K562 (cell line): ENCODE data around the gene EFNA2. TPM values are rescaled to one million over a fixed set of nuclear protein-coding genes. Genes with fewer than 3 reads are reported as not detected.
A peak's percentile ranks its signal among the peaks of the same experiment; 100 is the strongest.

Source experiments
- ATAC-seq: fragments of 200-7000 bp; cut with Tn5 transposase; 3 replicates; pipeline ENCODE4 v1.9.1; 2020; ENCODE audit warnings: moderate library complexity
- BruUV-seq: library from RNA; stranded (reverse); fragments of 400-500 nt; replicated peaks from 2 replicates; lab custom pipeline; 2021; lab: Mats Ljungman, UMichigan
- CTCF ChIA-PET: fragments of 300-600 bp; formaldehyde crosslinking; extraction: SDS; loops from one replicate; lab custom pipeline; 2021; ENCODE audit warnings: low intra/inter-chr PET ratio; lab: Yijun Ruan, JAX
- POLR2A ChIA-PET: fragments of 300-600, 350-650 bp; sonication (Branson Sonifier 250); formaldehyde crosslinking; extraction: SDS; loops from one replicate; lab custom pipeline; 2021; ENCODE audit warnings: antibody characterized with exemption, inconsistent platforms; lab: Yijun Ruan, JAX
- DNase-seq, 4 experiments: peaks; one replicate each; pipeline versions ENCODE4 v3.0.0 to v3.0.0-alpha.2; 2011 to 2018; ENCODE audit warnings: low spot score in 3 of 4, mixed read lengths in 3 of 4; ENCODE audit errors: extremely low read depth in 1 of 4
- FAIRE-seq: peaks from 2 replicates; lab custom pipeline; 2011; peaks lifted over from hg19 to GRCh38; lab: Jason Lieb, UNC
- H2AFZ ChIP-seq: 2 replicates; pipeline ENCODE4 v1.6.0; 2011; ENCODE audit warnings: low read depth, low read length, control low read depth, inconsistent platforms
- H3K27ac ChIP-seq: fragments of 200-600 bp; 3 replicates; pipeline ENCODE4 v1.8.0; 2011; ENCODE audit warnings: low read depth, mild to moderate bottlenecking, control low read depth, inconsistent platforms, low read length, moderate library complexity, mixed read lengths; ENCODE audit errors: extremely low read depth
- H3K27me3 ChIP-seq, 2 experiments: fragments of 300-600 bp in 1 of 2; 2 replicates in 1 of 2; 3 replicates in 1 of 2; pipeline versions ENCODE4 v1.6.0 to v1.8.0; 2011; ENCODE audit warnings: inconsistent platforms in 2 of 2, low read length in 2 of 2, mild to moderate bottlenecking in 1 of 2, mixed read lengths in 1 of 2, moderate library complexity in 1 of 2; ENCODE audit not compliant: control insufficient read depth in 2 of 2, insufficient read depth in 2 of 2
- H3K36me3 ChIP-seq: fragments of 300-600 bp; 3 replicates; pipeline ENCODE4 v1.8.0; 2011; ENCODE audit warnings: mild to moderate bottlenecking, low read length, inconsistent platforms; ENCODE audit not compliant: control insufficient read depth, insufficient read depth
- H3K4me1 ChIP-seq, 2 experiments: fragments of 200-600 bp in 1 of 2; replicated peaks in 1 of 2; 2 replicates in 1 of 2; 3 replicates in 1 of 2; pipeline versions ENCODE4 v1.5.1 to v1.8.0; 2011; ENCODE audit warnings: inconsistent platforms in 2 of 2, low read length in 2 of 2, mild to moderate bottlenecking in 1 of 2, mixed read lengths in 1 of 2, moderate library complexity in 1 of 2; ENCODE audit not compliant: control insufficient read depth in 2 of 2, insufficient read depth in 2 of 2
- H3K4me2 ChIP-seq: 2 replicates; pipeline ENCODE4 v1.6.1; 2011; ENCODE audit warnings: low read length, control low read depth, inconsistent platforms, mixed read lengths; ENCODE audit not compliant: insufficient read depth
- H3K4me3 ChIP-seq: fragments of 200-600 bp; sonication (generic), shearing (Covaris generic); 2 replicates; pipeline ENCODE4 v1.5.1; 2016; ENCODE audit warnings: control low read depth, inconsistent platforms
- H3K79me2 ChIP-seq: fragments of 200-600 bp; 3 replicates; pipeline ENCODE4 v1.8.0; 2011; ENCODE audit warnings: low read length, inconsistent platforms; ENCODE audit not compliant: control insufficient read depth, insufficient read depth
- H3K9ac ChIP-seq, 2 experiments: 2 replicates each; pipeline versions ENCODE4 v1.6.0 to v1.6.1; 2011; ENCODE audit warnings: low read depth in 2 of 2, low read length in 2 of 2, control low read depth in 1 of 2, inconsistent platforms in 1 of 2, mild to moderate bottlenecking in 1 of 2, mixed read lengths in 1 of 2; ENCODE audit not compliant: insufficient read depth in 1 of 2
- H3K9me1 ChIP-seq: one replicate; pipeline ENCODE4 v1.6.0; 2011; ENCODE audit warnings: inconsistent platforms, mild to moderate bottlenecking, low read length, moderate library complexity; ENCODE audit not compliant: control insufficient read depth, insufficient read depth
- H3K9me3 ChIP-seq: replicated peaks from 2 replicates; pipeline ENCODE4 v1.5.1; 2011; ENCODE audit warnings: low read depth, low read length, inconsistent platforms; ENCODE audit not compliant: control insufficient read depth, insufficient read depth
- H4K20me1 ChIP-seq: replicated peaks from 2 replicates; pipeline ENCODE4 v1.6.1; 2011; ENCODE audit warnings: low read length, inconsistent platforms, mixed read lengths; ENCODE audit not compliant: control insufficient read depth, insufficient read depth
- CAMTA2 ChIP-seq: fragments of 250-450 bp; sonication (Bioruptor Pico); conservative IDR thresholded peaks from 2 replicates; pipeline ENCODE4 v1.5.1; 2022
- ELF2 ChIP-seq: fragments of 250-450 bp; sonication (Bioruptor Pico); IDR thresholded peaks from 2 replicates; pipeline ENCODE4 v1.5.0; 2021; ENCODE audit warnings: mild to moderate bottlenecking
- HCFC1 ChIP-seq: IDR thresholded peaks from 2 replicates; pipeline ENCODE4 v1.6.1; 2012; ENCODE audit warnings: low read depth, low read length, improper control_type of control experiment
- RBM22 ChIP-seq: fragments of 200-400 bp; formaldehyde crosslinking; IDR thresholded peaks from 2 replicates; pipeline ENCODE4 v1.6.1; 2018; ENCODE audit warnings: low read length, low read depth; ENCODE audit not compliant: poor library complexity, severe bottlenecking
- THAP12 ChIP-seq: fragments of 250-450 bp; sonication (Bioruptor Pico); IDR thresholded peaks from 2 replicates; pipeline ENCODE4 v1.9.0; 2021; ENCODE audit warnings: mild to moderate bottlenecking, inconsistent platforms
- XRCC4 ChIP-seq: IDR thresholded peaks from one replicate; pipeline ENCODE4 v1.6.1; 2011; ENCODE audit not compliant: insufficient read depth, insufficient read length; ENCODE audit errors: extremely low read depth
- ZNF133 ChIP-seq: fragments of 250-450 bp; sonication (Bioruptor Pico); IDR thresholded peaks from 2 replicates; pipeline ENCODE4 v1.4.0; 2020; ENCODE audit warnings: mild to moderate bottlenecking
- ZNF24 ChIP-seq: fragments of 450-650 bp; IDR thresholded peaks from 2 replicates; pipeline ENCODE4 v1.6.1; 2016
- ZNF395 ChIP-seq: fragments of 200-800 bp; sonication (Bioruptor generic); IDR thresholded peaks from 2 replicates; pipeline ENCODE4 v1.6.1; 2017; ENCODE audit warnings: missing genetic modification characterization, missing compliant biosample characterization
- WGBS: fragments of 100-300 bp; shearing (Covaris generic); methylation state at CpG from one replicate; pipeline ENCODE4 v1.1.6; 2016; ENCODE audit warnings: low coverage, mixed read lengths; ENCODE audit not compliant: insufficient coverage; ENCODE audit errors: missing lambda C conversion rate; 5-methylcytosine and 5-hydroxymethylcytosine counted together
- in situ Hi-C: fragments of 300-500 bp; cut with MboI; formaldehyde crosslinking; loops from 4 replicates; pipeline ENCODE4 v1.15.0; 2018; ENCODE audit warnings: inconsistent platforms, mixed read lengths
- intact Hi-C: fragments of 100-400 bp; cut with micrococcal nuclease; formaldehyde crosslinking; loops from 2 replicates; pipeline ENCODE4 v1.14.2; 2022
- polyA plus RNA-seq, 8 experiments: library from polyadenylated mRNA; depleted of rRNA in 4 of 8; stranded (reverse) in 5 of 8; unstranded in 3 of 8; fragments of >200 nt; fragmentation: Nextera tagmentation in 2 of 8; fragmentation: Illumina TruSeq in 1 of 8; extraction: Ambion mirVana in 2 of 8; extraction: Trizol in 1 of 8; gene quantifications; 2 replicates each; pipeline versions ENCODE4 v1.2.1 to v1.2.3, GENCODE V29; 2011 to 2014; ENCODE audit warnings: inconsistent platforms in 1 of 8, missing spikeins in 1 of 8
- total RNA-seq, 7 experiments: library from RNA; depleted of rRNA in 6 of 7; stranded (reverse); fragments of >200 nt in 6 of 7; fragmentation: Illumina TruSeq in 2 of 7; extraction: Trizol in 2 of 7; gene quantifications; 2 replicates each; pipeline versions ENCODE4 v1.2.1 to v1.2.3, GENCODE V29; 2011 to 2021; ENCODE audit warnings: low replicate concordance in 1 of 7

The EFNA2 gene
- total and polyA plus RNA-seq, 9 of the 15 experiments (the other 6 are each of a cell fraction or from before 2014, with no cell fraction given) = 0.11 to 0.44 (median 0.15) TPM; not detected in 6

- no peak for TF ChIP-seq ELF2
- peak; percentile 65 for TF ChIP-seq RBM22
- TF ChIP-seq ZNF24 = no peak
- TF ChIP-seq HCFC1 = no peak
- TF ChIP-seq THAP12 (CRISPR knock-in tag) = no peak
- no peak for TF ChIP-seq CAMTA2 (CRISPR knock-in tag)
Observed at GRCh38 chr19:1258163-1258492, 27.5 kb upstream of the EFNA2 start (continued).

- Histone ChIP-seq H2AFZ (no peak overlapping the region), H3K27ac (peak overlapping the region; percentile 57; the same call in 1 of the 3 replicates), H3K9ac (peak overlapping the region in 1 of 2 experiments; percentile 90; a peak in 2 of 4 replicates), H3K4me2 (no peak overlapping the region; the same call in 1 of the 2 replicates), H3K4me1 (peaks cover 60 to 98% of the 10 kb centered on the region in 2 experiments), H4K20me1 (0 out of 2 replicates have a peak, but pooled peaks cover 7% of the 10 kb centered on the region), H3K9me1 (no peaks in the 10 kb centered on the region), H3K4me3 (no peak overlapping the region), H3K36me3 (peaks cover 48% of the 10 kb centered on the region; the same call in 2 of the 3 replicates), H3K79me2 (peaks cover 43% of the 10 kb centered on the region), H3K27me3 (no peaks in the 10 kb centered on the region), H3K9me3 (no peaks in the 10 kb centered on the region)
- DNase-seq (no peak), FAIRE-seq (peak; percentile 11), ATAC-seq (no peak)
- TF ChIP-seq ZNF395 (CRISPR knock-in tag) (0 out of 2 replicates have a peak, but pooled peaks have one; percentile 56), ZNF133 (CRISPR knock-in tag) (no peak), XRCC4 (no peak)
- BruUV-seq = no TSS peak
- ChIA-PET POLR2A (interaction anchor here (0.6 to 7.8 kb wide), 4 partner anchors 11 to 245 kb away, joined by 3 to 88 read pairs (median 6); partner anchors contain the start of gene CIRBP), CTCF (no interaction called here)
- in situ Hi-C loops (no loop called here), intact Hi-C loops (no loop called here)
- 47% methylated on average over 15 of the region's 15 CpGs for WGBS
Observed at GRCh38 chr19:1258707-1259205, 26.9 kb upstream of the EFNA2 start.
